Memory B cell (primary cell): ENCODE measurements around the gene TMEM107.
A peak's percentile ranks its signal among the peaks of the same experiment; 100 is the strongest.

ENCODE experiments used
- ATAC-seq: fragments of 150-1000 bp; cut with Tn5 transposase; 2 replicates; pipeline ENCODE4 v1.10.0; 2021; ENCODE audit warnings: low read depth, mild to moderate bottlenecking, moderate library complexity
- DNase-seq, 2 donors: peaks; one replicate each; pipeline ENCODE4 v3.0.0; 2022; ENCODE audit warnings: low spot score in 2 of 2
- H3K27ac Mint-ChIP-seq: one replicate; pipeline ENCODE4 v1.8.0; 2022; ENCODE audit warnings: mild to moderate bottlenecking, moderate library complexity, mixed read lengths
- H3K27me3 Mint-ChIP-seq: one replicate; pipeline ENCODE4 v1.8.0; 2022; ENCODE audit warnings: mixed read lengths
- H3K36me3 Mint-ChIP-seq: one replicate; pipeline ENCODE4 v1.8.0; 2022; ENCODE audit warnings: mild to moderate bottlenecking, mixed read lengths
- H3K4me1 Mint-ChIP-seq: one replicate; pipeline ENCODE4 v1.8.0; 2022; ENCODE audit warnings: mixed read lengths
- H3K4me3 Mint-ChIP-seq: one replicate; pipeline ENCODE4 v1.8.0; 2022; ENCODE audit warnings: mild to moderate bottlenecking, moderate library complexity, mixed read lengths
- H3K9me3 Mint-ChIP-seq: one replicate; pipeline ENCODE4 v1.8.0; 2022; ENCODE audit warnings: mixed read lengths

TMEM107 gene

DNA sequence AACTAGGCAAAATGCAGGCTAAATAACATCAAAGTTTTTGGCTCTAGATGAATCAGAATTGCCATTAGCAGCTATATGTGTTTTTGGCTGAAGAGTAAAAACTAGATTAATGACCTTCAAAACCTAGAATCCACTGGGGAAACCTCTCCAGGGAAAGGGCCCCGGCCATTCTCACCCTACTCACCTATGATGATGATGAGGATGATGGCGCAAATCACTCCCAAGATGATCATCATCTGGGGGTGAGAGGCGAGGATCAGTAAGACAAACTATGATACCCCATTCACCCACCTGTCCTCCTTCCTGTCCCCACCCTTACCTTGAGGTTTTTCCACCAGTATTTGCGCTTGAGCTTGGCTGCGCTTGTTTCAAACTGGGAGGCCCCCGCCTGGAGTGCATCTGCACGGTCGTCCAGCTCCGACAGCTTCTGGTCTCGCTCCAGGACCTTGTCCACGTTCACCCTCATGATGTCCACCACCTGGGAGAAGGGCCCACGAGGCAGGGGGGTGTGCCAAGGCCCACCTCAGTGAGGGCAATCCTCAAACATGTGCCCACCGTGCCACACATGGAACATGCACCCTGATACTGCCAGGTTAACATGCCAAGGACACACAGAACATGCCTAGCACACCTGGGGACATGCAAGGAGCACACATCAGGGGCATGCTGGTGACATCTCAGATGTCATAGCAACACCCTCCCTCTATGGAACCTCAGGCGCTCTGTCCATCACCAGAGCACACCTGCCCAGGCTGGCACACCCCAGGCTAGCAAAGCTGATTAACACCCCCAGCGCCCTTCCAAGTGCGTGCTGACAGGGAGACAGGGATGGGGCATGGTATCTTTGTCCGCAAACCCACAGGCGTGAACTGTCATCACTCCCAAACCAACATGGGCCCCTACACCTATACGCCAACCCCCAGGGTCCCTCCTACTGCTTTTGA lies 14.6 kb downstream of the TMEM107 start:
- Mint-ChIP-seq H3K9me3 (no peaks in the 10 kb centered on the region), H3K4me1 (peaks cover 38% of the 10 kb centered on the region), H3K4me3 (peak overlapping the region; percentile 83), H3K27ac (peak overlapping the region; percentile 98), H3K36me3 (peaks cover 10% of the 10 kb centered on the region), H3K27me3 (no peaks in the 10 kb centered on the region)
- ATAC-seq: no peak
- DNase-seq: no peak

DNA sequence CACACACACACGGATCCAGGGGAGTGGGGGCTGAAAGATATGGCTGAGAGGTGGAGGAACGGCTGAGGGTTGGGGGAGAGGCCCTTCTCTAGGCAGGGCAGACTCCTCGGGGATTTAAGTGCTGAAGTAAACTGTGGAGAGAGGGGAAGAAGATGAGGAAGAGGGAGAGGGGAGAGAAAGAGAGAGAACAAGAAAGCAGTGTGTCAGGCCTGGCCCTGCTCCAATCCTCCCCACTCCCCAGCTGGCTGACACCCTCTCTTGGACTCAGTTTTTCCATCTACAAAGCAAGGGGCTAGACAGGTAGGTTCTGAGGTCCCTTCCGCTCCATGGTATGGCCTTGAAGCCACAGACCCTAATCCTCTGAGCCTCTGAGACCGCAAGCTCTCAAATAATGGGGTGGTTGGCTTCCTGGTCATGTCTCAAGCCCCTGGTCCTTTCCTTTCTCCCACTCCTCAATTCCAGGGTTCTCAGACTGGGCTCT lies 15.4 kb downstream of the TMEM107 start:
- Mint-ChIP-seq H3K27ac (peak overlapping the region; percentile 98), H3K36me3 (peaks cover 10% of the 10 kb centered on the region), H3K9me3 (no peaks in the 10 kb centered on the region), H3K4me1 (peaks cover 38% of the 10 kb centered on the region), H3K27me3 (no peaks in the 10 kb centered on the region), H3K4me3 (peak overlapping the region; percentile 83)
- ATAC-seq (no peak), DNase-seq (no peak)

DNA sequence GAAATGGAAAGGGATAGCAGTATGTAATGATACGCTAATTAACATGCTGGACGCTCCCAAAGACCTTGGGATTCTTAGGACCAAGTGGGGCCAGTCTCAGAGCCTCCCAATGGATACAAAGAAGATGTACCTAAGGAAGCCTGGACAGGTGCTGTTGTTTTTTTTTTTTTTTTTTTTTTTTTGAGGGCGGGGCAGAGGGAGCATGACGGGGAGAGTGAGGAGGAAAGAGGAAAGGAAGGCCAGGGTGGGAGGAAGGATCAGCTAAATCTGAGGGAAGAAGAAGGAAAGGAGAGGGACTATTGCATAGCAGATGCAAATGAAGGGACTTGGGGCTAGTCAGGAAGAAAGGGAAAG lies 16.0 kb downstream of the TMEM107 start:
- Mint-ChIP-seq H3K9me3 (no peaks in the 10 kb centered on the region), H3K27me3 (no peaks in the 10 kb centered on the region), H3K27ac (peak overlapping the region; percentile 98), H3K36me3 (peaks cover 10% of the 10 kb centered on the region), H3K4me3 (peak overlapping the region; percentile 68), H3K4me1 (peaks cover 42% of the 10 kb centered on the region)
- ATAC-seq (no peak), DNase-seq (no peak)

DNA sequence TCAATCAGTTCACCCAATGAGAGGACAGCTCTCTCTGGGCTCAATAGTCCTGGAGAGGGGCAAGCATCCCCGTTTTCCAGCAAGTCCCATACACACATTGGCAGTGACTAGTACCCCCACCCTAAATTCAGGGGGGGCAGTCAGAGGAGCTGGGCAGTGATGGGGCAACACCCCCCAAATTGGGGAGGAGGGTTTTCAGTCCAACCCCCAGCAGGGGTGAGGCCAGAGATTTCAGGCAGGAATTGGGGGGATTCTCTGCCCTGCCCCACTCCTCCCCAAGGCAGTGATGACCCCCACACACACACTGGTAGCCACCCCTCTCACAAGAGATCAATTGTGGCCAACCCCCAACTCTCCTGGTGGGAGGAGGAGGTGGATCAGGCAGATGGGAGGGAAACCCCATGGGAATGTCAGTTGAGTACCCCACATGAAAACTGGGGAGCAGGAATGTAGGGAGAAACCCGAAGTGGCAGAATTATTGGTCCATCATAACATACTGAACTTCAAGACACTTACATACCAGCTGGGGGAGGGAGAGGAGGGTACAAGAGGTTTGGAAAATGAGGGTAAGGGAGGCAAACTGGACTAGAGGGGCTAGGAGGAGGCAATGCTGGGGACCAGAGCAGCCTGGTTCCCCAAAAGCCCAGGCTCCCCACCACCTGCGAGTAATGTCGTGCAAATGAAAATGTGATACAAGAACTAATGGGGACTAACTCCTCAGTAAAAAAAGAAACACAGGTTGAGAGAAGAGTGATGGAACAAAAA lies 16.5 kb downstream of the TMEM107 start:
- Mint-ChIP-seq H3K4me3 (no peak overlapping the region), H3K36me3 (peaks cover 10% of the 10 kb centered on the region), H3K27ac (peak overlapping the region; percentile 98), H3K27me3 (no peaks in the 10 kb centered on the region), H3K9me3 (no peaks in the 10 kb centered on the region), H3K4me1 (peaks cover 45% of the 10 kb centered on the region)
- ATAC-seq (no peak), DNase-seq (no peak)

DNA sequence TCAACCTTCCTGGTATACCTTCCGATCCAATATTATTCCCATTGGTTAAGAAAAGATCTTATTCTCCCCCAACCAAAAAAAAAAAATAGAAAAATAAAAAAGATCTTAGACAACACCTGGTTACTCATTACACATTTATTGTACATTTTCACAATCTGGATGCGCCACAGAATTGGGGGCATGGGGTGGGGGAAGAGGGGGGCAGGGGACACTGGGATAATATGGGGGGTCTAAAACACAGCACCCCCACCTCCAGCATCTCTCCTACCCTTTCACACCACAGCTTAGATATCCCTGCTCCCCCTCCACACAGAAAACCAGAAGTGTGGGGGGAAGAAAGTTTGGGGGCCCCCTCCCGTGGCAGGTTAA lies 17.2 kb downstream of the TMEM107 start:
- peaks cover 12% of the 10 kb centered on the region for H3K36me3 Mint-ChIP-seq
- peaks cover 49% of the 10 kb centered on the region for H3K4me1 Mint-ChIP-seq
- DNase-seq: no peak
- ATAC-seq: no peak
- no peak overlapping the region for H3K4me3 Mint-ChIP-seq
- H3K27ac Mint-ChIP-seq: peak overlapping the region; percentile 95
- no peaks in the 10 kb centered on the region for H3K27me3 Mint-ChIP-seq
- H3K9me3 Mint-ChIP-seq: no peaks in the 10 kb centered on the region

DNA sequence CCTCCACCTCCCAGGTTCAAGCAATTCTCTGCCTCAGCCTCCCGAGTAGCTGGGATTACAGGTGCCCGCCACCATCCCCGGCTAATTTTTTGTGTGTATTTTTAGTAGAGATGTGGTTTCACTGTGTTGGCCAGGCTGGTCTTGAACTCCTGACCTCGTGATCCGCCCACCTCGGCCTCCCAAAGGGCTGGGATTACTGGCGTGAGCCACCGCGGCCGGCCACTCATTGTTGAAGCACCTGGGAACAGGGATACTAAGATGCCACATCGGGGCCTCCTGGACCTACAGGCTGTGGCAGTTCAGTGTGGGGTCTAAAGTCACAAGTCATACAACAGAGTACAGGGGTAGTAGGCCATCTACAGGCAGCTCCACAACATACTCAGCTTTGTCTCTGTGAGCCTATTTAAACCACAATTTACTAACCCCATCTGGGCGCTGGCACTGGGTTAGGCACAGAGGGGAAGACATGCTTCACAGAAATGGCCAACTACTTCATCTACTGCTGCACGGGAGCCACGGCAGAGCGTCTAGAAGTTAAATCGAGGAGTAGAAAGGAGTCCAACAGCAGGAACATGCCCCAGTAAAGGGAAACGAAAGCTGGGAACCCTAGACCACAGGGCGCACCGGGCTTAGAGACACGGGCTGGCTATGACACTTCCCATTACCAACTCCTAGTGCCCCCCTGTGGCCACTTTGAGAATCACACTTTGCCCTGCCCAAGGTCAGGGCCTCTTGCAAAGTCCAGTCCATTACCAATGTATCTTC lies 17.7 kb downstream of the TMEM107 start:
- peaks cover 12% of the 10 kb centered on the region for H3K36me3 Mint-ChIP-seq

DNA sequence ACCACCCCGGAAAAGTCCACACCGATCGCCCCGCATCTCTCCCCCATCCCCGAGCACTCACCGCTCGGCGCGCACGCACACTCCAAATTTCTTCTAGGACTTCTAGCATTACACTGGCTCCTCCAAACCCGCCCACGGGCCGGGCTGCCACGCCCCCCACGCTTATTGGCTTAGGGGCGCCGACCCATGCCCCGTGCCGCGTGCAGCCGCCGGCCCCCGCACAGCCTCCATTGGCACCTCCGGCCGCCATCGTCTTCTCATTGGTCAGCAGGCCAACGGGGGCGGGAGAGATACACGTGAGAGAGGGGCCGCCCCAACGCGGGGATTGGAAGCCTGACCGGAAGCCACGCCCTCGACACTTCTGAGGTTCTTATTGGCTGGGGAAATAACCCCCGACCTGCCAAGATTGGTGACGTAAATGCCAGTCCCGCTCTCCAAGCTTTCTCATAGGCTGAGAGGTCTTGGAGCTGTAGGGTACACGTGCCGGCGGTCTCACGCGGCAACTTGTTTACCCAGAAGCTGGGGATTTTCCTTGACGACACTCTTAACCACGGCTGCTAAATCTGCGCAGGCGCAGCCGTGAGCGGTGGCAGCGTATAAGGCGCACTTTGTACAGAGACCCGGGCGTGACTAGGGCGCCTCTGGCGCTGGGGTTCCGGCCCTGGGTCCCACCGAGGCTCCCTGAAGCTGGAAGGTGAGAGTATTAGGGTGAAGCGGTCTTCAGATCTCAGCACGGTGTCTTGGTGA lies 19.8 kb downstream of the TMEM107 start:
- H3K36me3 Mint-ChIP-seq: peaks cover 12% of the 10 kb centered on the region

More for the DNA sequence above, 17.7 kb downstream of the TMEM107 start:
- DNase-seq (peak; percentile 91), ATAC-seq (peak; percentile 26)
- Mint-ChIP-seq H3K9me3 (no peaks in the 10 kb centered on the region), H3K27ac (peak overlapping the region; percentile 95), H3K4me3 (peak overlapping the region; percentile 65), H3K4me1 (peaks cover 49% of the 10 kb centered on the region), H3K27me3 (no peaks in the 10 kb centered on the region)

DNA sequence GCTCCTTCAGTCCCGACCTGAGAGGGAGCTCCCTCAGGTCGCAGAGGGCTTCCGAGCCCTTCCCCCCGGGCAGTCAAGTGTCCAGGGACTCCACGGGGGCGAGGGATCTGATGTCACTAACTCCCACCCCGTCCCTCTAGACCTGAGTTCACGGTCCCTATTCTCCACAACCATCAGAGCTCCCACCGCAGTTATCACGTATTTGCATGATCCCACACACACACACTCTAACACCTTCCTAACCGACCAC lies 20.3 kb downstream of the TMEM107 start:
- no peak overlapping the region for H3K4me3 Mint-ChIP-seq
- no peaks in the 10 kb centered on the region for H3K27me3 Mint-ChIP-seq
- ATAC-seq (no peak), DNase-seq (no peak)
- H3K9me3 Mint-ChIP-seq: no peaks in the 10 kb centered on the region
- peaks cover 10% of the 10 kb centered on the region for H3K36me3 Mint-ChIP-seq
- H3K27ac Mint-ChIP-seq: no peak overlapping the region
- H3K4me1 Mint-ChIP-seq: peaks cover 47% of the 10 kb centered on the region

More for the DNA sequence above, 19.8 kb downstream of the TMEM107 start:
- Mint-ChIP-seq H3K4me3 (no peak overlapping the region), H3K4me1 (peaks cover 49% of the 10 kb centered on the region), H3K27me3 (no peaks in the 10 kb centered on the region), H3K9me3 (no peaks in the 10 kb centered on the region), H3K27ac (no peak overlapping the region)
- ATAC-seq (peak; percentile 72), DNase-seq (peak; percentile 97 to 99)

DNA sequence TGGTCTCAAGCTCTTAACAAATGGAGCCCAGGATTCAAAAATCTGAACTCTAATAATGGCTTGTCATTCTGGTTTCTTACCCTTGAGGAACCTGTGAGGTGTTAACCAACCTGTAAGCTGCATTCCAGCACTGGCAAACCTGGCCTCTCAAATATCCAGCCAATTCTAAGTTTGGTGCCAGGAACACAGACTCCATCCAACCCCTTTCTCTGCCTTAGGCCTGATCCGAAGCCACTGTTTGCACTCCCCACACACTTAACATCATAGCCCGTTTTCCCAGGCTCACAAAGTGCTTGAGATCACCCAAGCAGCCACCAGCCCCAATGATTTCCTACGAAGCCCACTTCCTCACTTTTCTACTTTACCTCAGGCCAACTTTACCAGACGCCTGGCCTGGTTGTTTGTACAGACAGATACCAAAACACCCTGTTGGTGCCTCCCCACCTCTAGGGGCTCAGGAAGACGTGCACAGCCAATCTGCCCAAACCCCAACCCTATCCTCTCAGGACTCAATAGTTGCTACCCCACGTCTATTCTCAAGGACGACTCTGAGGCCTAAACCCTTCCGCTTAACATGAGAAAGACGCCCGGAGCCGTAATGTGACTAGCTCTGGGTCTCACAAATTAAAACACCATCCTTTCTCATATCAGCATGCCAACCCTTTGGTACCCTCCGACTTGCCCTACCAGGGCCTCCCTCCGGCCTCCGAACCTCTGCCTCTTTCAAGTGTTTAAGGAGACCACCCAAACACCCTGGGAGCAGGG lies 20.8 kb downstream of the TMEM107 start:
- DNase-seq: no peak
- no peak overlapping the region for H3K27ac Mint-ChIP-seq
- H3K36me3 Mint-ChIP-seq: peaks cover 7% of the 10 kb centered on the region
- no peak overlapping the region for H3K4me3 Mint-ChIP-seq
- H3K27me3 Mint-ChIP-seq: no peaks in the 10 kb centered on the region
- ATAC-seq: no peak
- H3K4me1 Mint-ChIP-seq: peaks cover 45% of the 10 kb centered on the region
- H3K9me3 Mint-ChIP-seq: no peaks in the 10 kb centered on the region

DNA sequence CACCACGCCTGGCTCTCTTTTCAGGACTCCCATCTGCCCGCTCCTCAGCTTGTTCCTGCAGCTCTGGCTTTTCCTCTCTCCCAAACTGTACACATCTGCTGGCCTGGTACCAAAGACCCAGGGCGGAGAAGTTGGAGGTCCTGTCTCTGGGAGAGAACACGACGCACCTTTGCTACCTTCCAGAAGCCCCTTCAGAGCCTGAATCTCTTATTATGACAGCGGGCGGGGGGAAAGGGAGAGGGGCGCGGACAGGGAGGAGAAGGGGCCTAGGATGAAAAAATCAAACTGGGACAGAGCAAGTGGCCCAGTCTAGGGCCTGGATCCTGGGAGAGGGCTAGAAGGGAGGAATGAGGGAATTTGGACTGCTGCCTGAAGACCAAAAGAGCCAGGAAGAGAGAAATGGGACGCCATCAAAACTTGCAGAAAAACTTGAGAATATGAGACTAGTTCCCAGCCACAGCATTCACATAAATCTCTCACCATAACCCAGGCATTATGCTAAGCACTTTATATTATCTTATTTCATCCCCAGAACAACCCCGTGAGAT lies 21.5 kb downstream of the TMEM107 start:
- H3K27ac Mint-ChIP-seq: no peak overlapping the region
- H3K4me1 Mint-ChIP-seq: peaks cover 42% of the 10 kb centered on the region
- H3K9me3 Mint-ChIP-seq: no peaks in the 10 kb centered on the region
- no peak for DNase-seq
- H3K4me3 Mint-ChIP-seq: no peak overlapping the region
- H3K27me3 Mint-ChIP-seq: no peaks in the 10 kb centered on the region
- peaks cover 2% of the 10 kb centered on the region for H3K36me3 Mint-ChIP-seq
- ATAC-seq: no peak

DNA sequence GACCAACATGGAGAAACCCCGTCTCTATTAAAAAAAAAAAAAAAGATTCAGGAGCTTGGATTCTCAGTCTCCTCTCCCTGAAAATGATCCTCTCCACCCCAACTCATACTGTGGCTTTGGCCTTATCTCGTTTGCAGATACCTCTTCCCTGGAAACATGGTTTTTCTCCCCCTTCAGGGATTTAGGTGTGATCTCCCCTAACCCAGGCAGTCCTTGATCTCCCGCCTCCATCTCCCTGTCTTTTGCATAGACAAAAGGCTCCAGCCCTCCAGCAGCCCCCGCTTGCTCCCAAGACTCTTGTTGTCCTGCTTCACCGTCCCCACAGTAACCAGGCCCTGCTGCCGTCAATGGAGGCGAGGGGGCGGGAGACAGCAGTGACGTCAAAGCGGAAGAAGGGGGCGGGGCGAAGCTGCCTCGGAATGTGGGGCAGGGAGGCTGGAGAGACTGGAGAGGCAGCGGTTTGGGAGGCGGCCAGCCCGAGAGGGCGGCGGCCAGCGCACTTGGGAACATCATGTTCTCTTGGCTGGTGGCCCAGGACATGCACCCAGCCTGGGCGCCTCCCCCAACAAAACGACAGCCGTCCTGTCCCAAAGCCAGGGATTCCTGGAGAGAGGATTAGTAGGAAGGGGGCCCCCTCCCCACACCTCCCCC lies 22.1 kb downstream of the TMEM107 start:
- H3K36me3 Mint-ChIP-seq: peaks cover 6% of the 10 kb centered on the region
- H3K4me3 Mint-ChIP-seq: peak overlapping the region; percentile 43
- no peaks in the 10 kb centered on the region for H3K27me3 Mint-ChIP-seq
- no peak overlapping the region for H3K27ac Mint-ChIP-seq
- peaks cover 43% of the 10 kb centered on the region for H3K4me1 Mint-ChIP-seq
- ATAC-seq (no peak), DNase-seq (peak; percentile 80 to 85)
- no peaks in the 10 kb centered on the region for H3K9me3 Mint-ChIP-seq

DNA sequence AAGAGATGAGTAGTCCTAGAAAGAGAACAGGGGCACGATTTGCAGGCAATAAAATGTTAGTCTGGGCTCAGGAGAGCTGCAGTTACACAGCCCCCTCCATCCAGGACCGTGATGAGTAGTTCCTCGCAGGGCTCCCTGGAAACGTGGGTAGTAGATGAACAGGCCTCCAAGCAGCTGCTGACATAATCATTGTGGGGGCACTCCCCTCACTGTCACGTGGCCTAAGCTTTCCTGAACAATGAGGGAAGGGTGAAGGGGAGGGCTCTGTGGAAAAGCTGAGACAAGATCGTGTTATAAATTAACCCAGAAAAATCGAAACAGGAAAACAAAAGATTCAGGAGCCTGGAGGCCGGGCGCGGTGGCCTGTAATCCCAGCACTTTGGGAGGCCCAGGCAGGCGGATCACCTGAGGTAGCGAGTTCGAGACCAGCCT lies 22.6 kb downstream of the TMEM107 start:
- Mint-ChIP-seq H3K4me1 (peaks cover 39% of the 10 kb centered on the region), H3K4me3 (peak overlapping the region; percentile 12), H3K27me3 (no peaks in the 10 kb centered on the region), H3K36me3 (peaks cover 8% of the 10 kb centered on the region), H3K27ac (no peak overlapping the region), H3K9me3 (no peaks in the 10 kb centered on the region)
- DNase-seq (peak in 1 of 2 donors; percentile 24), ATAC-seq (no peak)
